Peyer's patch (tissue), 4 donors: ENCODE measurements around the gene HIVEP2.

Source experiments
- CTCF ChIP-seq, 6 experiments: fragments of 450-650 bp in 4 of 6; fragments of 200-600 bp in 2 of 6; sonication (generic) in 1 of 6; IDR thresholded peaks; one replicate each; pipeline ENCODE4 v1.5.1; 2017 to 2019; ENCODE audit warnings: antibody characterized with exemption in 6 of 6, mild to moderate bottlenecking in 3 of 6, moderate library complexity in 1 of 6
- POLR2A ChIP-seq, 2 donors: fragments of 450-650 bp; IDR thresholded peaks; one replicate each; pipeline ENCODE4 v1.5.1; 2017; ENCODE audit warnings: antibody characterized with exemption in 2 of 2, mild to moderate bottlenecking in 2 of 2, moderate library complexity in 2 of 2

GRCh38 chr6:142954844-142955243, 9.9 kb upstream of the HIVEP2 start:
- no peak for TF ChIP-seq POLR2A (IDR thresholded peaks at IDR 0.05)
- no peak for TF ChIP-seq CTCF (IDR thresholded peaks at IDR 0.05)
